Tibial artery (tissue), 4 donors: ENCODE measurements around the gene OR2A5.

Experiments used
- DNase-seq, 2 donors: peaks; one replicate each; pipeline ENCODE4 v3.0.0-alpha.2; 2019
- H3K27ac ChIP-seq, 2 donors: fragments of 200-600 bp; sonication (generic) in 1 of 2; 1 replicate in 1 of 2; 2 replicates in 1 of 2; pipeline ENCODE4 v1.5.1; 2018 to 2019; ENCODE audit warnings: mild to moderate bottlenecking in 1 of 2
- H3K27me3 ChIP-seq, 2 donors: fragments of 200-600 bp; sonication (generic) in 1 of 2; one replicate each; pipeline versions ENCODE4 v1.5.1 to v1.6.0; 2016 to 2019
- H3K36me3 ChIP-seq, 3 donors: fragments of 200-600 bp; sonication (generic) in 2 of 3; one replicate each; pipeline ENCODE4 v1.5.1; 2016 to 2019; ENCODE audit warnings: mild to moderate bottlenecking in 2 of 3
- H3K4me1 ChIP-seq, 4 donors: fragments of 200-600 bp; sonication (generic) in 2 of 4; 1 replicate in 3 of 4; 2 replicates in 1 of 4; pipeline ENCODE4 v1.5.1; 2016 to 2019
- H3K4me3 ChIP-seq, 2 donors: fragments of 200-600 bp; sonication (generic) in 1 of 2; 1 replicate in 1 of 2; 2 replicates in 1 of 2; pipeline ENCODE4 v1.5.1; 2018 to 2019; ENCODE audit warnings: mild to moderate bottlenecking in 2 of 2
- H3K9me3 ChIP-seq, 3 donors: fragments of 200-600 bp; sonication (generic) in 1 of 3; one replicate each; pipeline ENCODE4 v1.5.1; 2016 to 2019
- intact Hi-C: fragments of 100-400 bp; cut with DNase I; formaldehyde crosslinking; loops from one replicate; pipeline ENCODE4 v1.15.0; 2023; ENCODE audit warnings: low total_unique reads
- TF ChIP-seq, protein P1 (sequence below), 2 experiments: fragments of 200-600 bp in 1 of 2; fragments of 450-650 bp in 1 of 2; IDR thresholded peaks; one replicate each; pipeline ENCODE4 v1.5.1; 2017 to 2019; ENCODE audit warnings: antibody characterized with exemption in 2 of 2, mild to moderate bottlenecking in 1 of 2, moderate library complexity in 1 of 2

Gene OR2A5

DNA sequence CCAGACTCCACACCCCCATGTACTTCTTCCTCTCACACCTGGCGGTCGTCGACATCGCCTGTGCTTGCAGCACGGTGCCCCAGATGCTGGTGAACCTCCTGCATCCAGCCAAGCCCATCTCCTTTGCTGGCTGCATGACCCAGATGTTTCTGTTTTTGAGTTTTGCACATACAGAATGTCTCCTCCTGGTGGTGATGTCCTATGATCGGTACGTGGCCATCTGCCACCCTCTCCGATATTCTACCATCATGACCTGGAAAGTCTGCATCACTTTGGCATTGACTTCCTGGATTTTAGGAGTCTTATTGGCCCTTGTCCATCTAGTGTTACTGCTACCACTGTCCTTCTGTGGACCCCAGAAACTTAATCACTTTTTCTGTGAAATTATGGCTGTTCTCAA is 25.6 kb downstream of the OR2A5 start:
- intact Hi-C loops: no loop called here
- Histone ChIP-seq H3K27me3 (no peaks in the 10 kb centered on the region), H3K36me3 (no peaks in the 10 kb centered on the region), H3K27ac (no peak overlapping the region), H3K4me1 (no peaks in the 10 kb centered on the region), H3K9me3 (no peaks in the 10 kb centered on the region), H3K4me3 (no peak overlapping the region)
- TF ChIP-seq, protein P1, sequence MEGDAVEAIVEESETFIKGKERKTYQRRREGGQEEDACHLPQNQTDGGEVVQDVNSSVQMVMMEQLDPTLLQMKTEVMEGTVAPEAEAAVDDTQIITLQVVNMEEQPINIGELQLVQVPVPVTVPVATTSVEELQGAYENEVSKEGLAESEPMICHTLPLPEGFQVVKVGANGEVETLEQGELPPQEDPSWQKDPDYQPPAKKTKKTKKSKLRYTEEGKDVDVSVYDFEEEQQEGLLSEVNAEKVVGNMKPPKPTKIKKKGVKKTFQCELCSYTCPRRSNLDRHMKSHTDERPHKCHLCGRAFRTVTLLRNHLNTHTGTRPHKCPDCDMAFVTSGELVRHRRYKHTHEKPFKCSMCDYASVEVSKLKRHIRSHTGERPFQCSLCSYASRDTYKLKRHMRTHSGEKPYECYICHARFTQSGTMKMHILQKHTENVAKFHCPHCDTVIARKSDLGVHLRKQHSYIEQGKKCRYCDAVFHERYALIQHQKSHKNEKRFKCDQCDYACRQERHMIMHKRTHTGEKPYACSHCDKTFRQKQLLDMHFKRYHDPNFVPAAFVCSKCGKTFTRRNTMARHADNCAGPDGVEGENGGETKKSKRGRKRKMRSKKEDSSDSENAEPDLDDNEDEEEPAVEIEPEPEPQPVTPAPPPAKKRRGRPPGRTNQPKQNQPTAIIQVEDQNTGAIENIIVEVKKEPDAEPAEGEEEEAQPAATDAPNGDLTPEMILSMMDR (IDR thresholded peaks at IDR 0.05): no peak
- DNase-seq: no peak

DNA sequence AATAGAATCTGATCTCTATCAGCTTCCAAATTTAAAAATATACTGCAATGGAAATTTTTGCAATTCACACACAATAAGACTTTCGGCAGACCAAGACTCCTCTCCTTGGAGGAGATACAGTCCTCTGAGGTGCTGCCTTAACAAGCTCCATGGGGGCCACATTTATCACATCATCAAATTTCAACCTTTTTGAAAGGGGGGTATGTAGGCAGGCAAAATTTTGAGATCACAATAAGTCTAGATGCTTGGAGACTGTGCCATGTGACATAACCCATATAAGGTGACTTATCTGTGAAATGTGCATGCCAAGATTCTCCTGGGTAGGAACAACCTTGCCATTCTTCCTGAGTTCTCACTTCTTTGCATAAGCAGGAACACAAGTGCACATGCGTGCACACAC is 37.2 kb downstream of the OR2A5 start, which contains the start of gene OR2A12:
TSS of gene OR2A12 (plus strand) at position 301 of the 400 bp plus-strand sequence. CDS start 8,830 bp downstream, outside the sequence.
- H3K27ac ChIP-seq: no peak within 1 kb of the TSS
- H3K9me3 ChIP-seq: peaks cover 0 to 4% (median 0%) of the 10 kb centered on the region in 3 donors
- no peaks in the 10 kb centered on the region for H3K36me3 ChIP-seq
- no peaks in the 10 kb centered on the region for H3K27me3 ChIP-seq
- TF ChIP-seq, protein P1 (IDR thresholded peaks at IDR 0.05): no peak
- DNase-seq: no peak
- no peak within 1 kb of the TSS for H3K4me3 ChIP-seq
- no peaks in the 10 kb centered on the region for H3K4me1 ChIP-seq
- intact Hi-C loops: no loop called here

DNA sequence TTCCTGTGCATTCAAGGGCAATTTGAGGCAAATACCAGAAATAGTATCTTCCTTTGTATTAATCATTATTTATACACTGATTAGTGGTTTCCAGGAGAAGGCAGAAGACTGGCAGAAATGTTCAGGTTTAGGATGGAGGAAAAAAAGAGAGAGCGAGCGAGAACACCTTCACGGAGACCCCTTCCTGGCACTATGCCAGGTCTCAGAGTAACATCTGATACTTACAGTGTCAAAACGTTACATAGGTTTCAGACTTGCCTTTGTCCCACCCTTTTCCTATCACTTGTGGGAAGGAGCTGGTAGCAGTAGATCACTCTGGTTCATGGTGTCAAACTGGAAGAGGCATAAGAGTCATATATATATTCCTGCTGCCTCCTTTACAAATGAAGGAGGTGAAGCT is 38.0 kb downstream of the OR2A5 start:
- no peaks in the 10 kb centered on the region for H3K36me3 ChIP-seq
- TF ChIP-seq, protein P1 (IDR thresholded peaks at IDR 0.05): no peak
- H3K4me1 ChIP-seq: no peaks in the 10 kb centered on the region
- no peaks in the 10 kb centered on the region for H3K27me3 ChIP-seq
- H3K27ac ChIP-seq: no peak overlapping the region
- peaks cover 0 to 7% (median 0%) of the 10 kb centered on the region in 3 donors for H3K9me3 ChIP-seq
- no peak for DNase-seq
- no peak overlapping the region for H3K4me3 ChIP-seq
- intact Hi-C loops: no loop called here

DNA sequence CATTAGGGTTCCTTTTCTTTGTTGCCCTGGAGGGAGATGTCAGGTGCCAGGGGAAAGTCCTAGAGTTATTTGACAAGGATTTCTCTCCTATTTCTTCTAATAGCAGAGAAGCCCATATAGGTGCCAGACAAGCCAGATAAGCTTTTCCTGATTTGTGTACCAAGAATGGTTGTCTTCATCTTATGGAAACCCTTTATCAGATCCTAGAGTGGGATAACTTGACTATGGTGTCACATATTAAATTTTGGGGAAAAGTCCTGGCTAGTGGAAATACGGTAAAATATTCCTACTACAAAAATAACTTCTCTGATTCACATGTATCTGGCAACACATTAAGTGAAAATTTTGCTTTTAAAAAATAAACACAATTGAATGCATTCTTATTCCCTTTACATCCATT is 38.5 kb downstream of the OR2A5 start:
- intact Hi-C loops: no loop called here
- TF ChIP-seq, protein P1 (IDR thresholded peaks at IDR 0.05): no peak
- Histone ChIP-seq H3K9me3 (peaks cover 0 to 9% (median 0%) of the 10 kb centered on the region in 3 donors), H3K4me1 (no peaks in the 10 kb centered on the region), H3K36me3 (no peaks in the 10 kb centered on the region), H3K27me3 (no peaks in the 10 kb centered on the region), H3K27ac (no peak overlapping the region), H3K4me3 (no peak overlapping the region)
- DNase-seq: no peak

DNA sequence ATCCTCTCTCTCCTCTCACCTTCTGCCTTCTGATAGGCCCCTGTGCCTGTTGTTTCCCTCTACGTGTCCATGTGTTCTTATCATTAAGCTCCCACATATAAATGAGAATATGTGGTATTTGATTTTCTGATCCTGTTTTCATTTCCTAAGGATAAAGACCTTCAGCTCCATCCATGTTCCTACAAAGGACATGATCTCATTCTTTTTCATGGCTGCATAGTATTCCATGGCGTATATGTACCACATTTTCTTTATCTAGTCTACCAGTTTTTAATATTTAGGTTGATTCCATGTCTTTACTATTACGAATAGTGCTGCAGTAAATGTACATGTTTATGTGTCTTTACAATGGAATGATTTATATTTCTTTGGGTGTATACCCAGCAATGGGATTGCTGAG is 41.9 kb downstream of the OR2A5 start:
- Histone ChIP-seq H3K9me3 (peaks cover 0 to 10% (median 0%) of the 10 kb centered on the region in 3 donors), H3K36me3 (no peaks in the 10 kb centered on the region), H3K27ac (no peak overlapping the region), H3K27me3 (no peaks in the 10 kb centered on the region), H3K4me3 (no peak overlapping the region), H3K4me1 (no peaks in the 10 kb centered on the region)
- no peak for DNase-seq
- intact Hi-C loops: no loop called here
- TF ChIP-seq, protein P1 (IDR thresholded peaks at IDR 0.05): no peak

DNA sequence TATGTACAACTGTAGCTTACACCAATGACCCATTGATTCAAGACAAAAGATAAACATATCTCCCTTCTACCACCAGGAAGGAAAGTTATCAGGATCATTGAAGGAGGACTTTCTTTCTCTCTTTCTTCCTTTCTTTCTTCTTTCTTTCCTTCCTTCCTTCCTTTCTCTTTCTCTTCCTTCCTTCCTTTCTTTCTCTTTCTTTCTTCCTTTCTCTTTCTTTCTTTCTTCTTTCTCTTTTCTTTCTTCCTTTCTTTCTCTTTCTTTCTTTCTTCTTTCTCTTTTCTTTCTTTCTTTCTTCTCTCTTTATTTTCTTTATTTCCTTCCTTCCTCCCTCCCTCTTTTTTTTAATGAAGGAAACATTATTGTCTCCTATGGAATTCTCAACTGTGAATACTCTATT is 50.0 kb downstream of the OR2A5 start:
- Histone ChIP-seq H3K27ac (no peak overlapping the region), H3K9me3 (no peaks in the 10 kb centered on the region), H3K36me3 (no peaks in the 10 kb centered on the region), H3K27me3 (no peaks in the 10 kb centered on the region), H3K4me3 (no peak overlapping the region), H3K4me1 (no peaks in the 10 kb centered on the region)
- TF ChIP-seq, protein P1 (IDR thresholded peaks at IDR 0.05): no peak
- no peak for DNase-seq
- intact Hi-C loops: no loop called here
